ENCODE results near the gene PROSER2.

- TF ChIP-seq HCFC1 (IDR thresholded peaks at IDR 0.05; ENCODE audit: low read depth, low read length) = no peak
- TF ChIP-seq SAFB (IDR thresholded peaks at IDR 0.05; ENCODE audit: borderline replicate concordance, low read depth, low read length) = no peak
- TF ChIP-seq ZC3H4 (CRISPR knock-in tag; IDR thresholded peaks at IDR 0.05; ENCODE audit: borderline replicate concordance) = no peak
- no peak for TF ChIP-seq MAX (CRISPR knock-in tag; IDR thresholded peaks at IDR 0.05)
- no peak for TF ChIP-seq SMC3 (conservative IDR thresholded peaks at IDR 0.05; ENCODE audit: insufficient read depth, low read depth, low read length)
- TF ChIP-seq E2F1 (CRISPR knock-in tag; IDR thresholded peaks at IDR 0.05) = no peak
- TF ChIP-seq CTCF (IDR thresholded peaks at IDR 0.05 in 2 of 3, conservative IDR thresholded peaks at IDR 0.05 in 1 of 3; ENCODE audit: insufficient read depth in 2 of 3, low read depth in 1 of 3, low read length in 3 of 3) = no peak
- no peak for TF ChIP-seq ZKSCAN1 (IDR thresholded peaks at IDR 0.05; ENCODE audit: low read depth, low read length)
Measured at GRCh38 chr10:11886851-11887250, 63.7 kb downstream of the PROSER2 start.
